Ovary (tissue), 9 donors: ENCODE measurements around the gene DNAH6. TPM values are rescaled to one million over a fixed set of nuclear protein-coding genes. Genes with fewer than 3 reads are reported as not detected.

Experiments
- DNase-seq, 5 donors: peaks; one replicate each; pipeline ENCODE4 v3.0.0-alpha.2; 2019 to 2020
- H3K27ac ChIP-seq, 2 donors: fragments of 200-600 bp; one replicate each; pipeline versions ENCODE4 v1.5.1 to v1.8.0; 2019 to 2022
- H3K27me3 ChIP-seq: fragments of 200-600 bp; one replicate; pipeline ENCODE4 v1.8.0; 2022
- H3K36me3 ChIP-seq: fragments of 200-600 bp; sonication (generic); one replicate; pipeline ENCODE4 v1.5.1; 2019
- H3K4me1 ChIP-seq: one replicate; pipeline ENCODE4 v1.8.1; 2013; ENCODE audit warnings: mild to moderate bottlenecking, moderate library complexity; ENCODE audit not compliant: insufficient read depth
- H3K4me3 ChIP-seq: fragments of 200-600 bp; sonication (generic); one replicate; pipeline ENCODE4 v1.5.1; 2017
- H3K9me3 ChIP-seq, 2 donors: fragments of 200-600 bp in 1 of 2; sonication (generic) in 1 of 2; one replicate each; pipeline versions ENCODE4 v1.5.1 to v1.8.1; 2013 to 2019; ENCODE audit warnings: mild to moderate bottlenecking in 1 of 2, moderate library complexity in 1 of 2
- EP300 ChIP-seq: sonication (generic); formaldehyde crosslinking; IDR thresholded peaks from one replicate; pipeline ENCODE4 v1.6.1; 2017; ENCODE audit warnings: antibody characterized with exemption
- POLR2A ChIP-seq: fragments of 450-650 bp; IDR thresholded peaks from one replicate; pipeline ENCODE4 v1.6.1; 2017; ENCODE audit warnings: antibody characterized with exemption, mild to moderate bottlenecking, moderate library complexity
- WGBS, 3 donors: extraction: QIAGEN DNeasy Blood & Tissue Kit in 1 of 3; methylation state at CpG; one replicate each; pipeline versions ENCODE4 v1.1.5 to v1.1.7; 2013 to 2017; 5-methylcytosine and 5-hydroxymethylcytosine counted together
- intact Hi-C, 4 donors: fragments of 100-400 bp; cut with DNase I; formaldehyde crosslinking; loops; one replicate each; pipeline versions ENCODE4 v1.11.0 to v1.15.1; 2022 to 2023
- polyA plus RNA-seq, 2 donors: library from polyadenylated mRNA; stranded (reverse); fragments of 200-250 nt in 1 of 2; fragments of 350-450 nt in 1 of 2; fragmentation: Illumina TruSeq in 1 of 2; extraction: RNeasy Lipid Tissue Mini Kit (QIAGEN cat#74804) in 1 of 2; gene quantifications; one replicate each; pipeline ENCODE4 v1.2.3, GENCODE V29; 2013 to 2014
- total RNA-seq, 7 donors: library from RNA; depleted of rRNA in 2 of 7; stranded (reverse); fragments of >200 nt in 2 of 7; fragmentation: NEBNext Ultra II Directional in 3 of 7; extraction: Animal tissue kit (Norgen Biotek cat#: 25700) in 3 of 7; gene quantifications; one replicate each; pipeline versions ENCODE4 v1.1.0 to v1.2.4, GENCODE V29; 2016 to 2023
- TF ChIP-seq, protein P1 (sequence below), 3 donors: fragments of 450-650 bp in 2 of 3; fragments of 200-600 bp in 1 of 3; IDR thresholded peaks; one replicate each; pipeline versions ENCODE4 v1.5.1 to v1.8.0; 2016 to 2022; ENCODE audit warnings: antibody characterized with exemption in 3 of 3, mild to moderate bottlenecking in 1 of 3
- donor health status: DM: no; HTN: no; CAD: no; lungs with moderate emphysema.
- donor health status: DM: no; HTN: no; CAD: no.
- donor health status: Bipolar disorder and iron deficiency.
- donor health status: DM: yes; HTN: yes; CAD: no.
- donor health status: DM: no; HTN: no; CAD: no.
- donor health status: DM: yes; HTN: yes; CAD: no.

DNAH6 gene
- total and polyA plus RNA-seq, 9 donors = 0.42 to 14.0 (median 2.4) TPM

- Histone ChIP-seq H3K36me3 (no peaks in the 10 kb centered on the region), H3K27ac (no peak overlapping the region), H3K27me3 (no peaks in the 10 kb centered on the region), H3K4me3 (no peak overlapping the region), H3K9me3 (no peaks in the 10 kb centered on the region), H3K4me1 (peaks cover 2% of the 10 kb centered on the region)
- DNase-seq = no peak
- WGBS, 3 donors = 47 to 51% (median 49%) methylated on average over 5 of the region's 5 CpGs
- TF ChIP-seq, protein P1, sequence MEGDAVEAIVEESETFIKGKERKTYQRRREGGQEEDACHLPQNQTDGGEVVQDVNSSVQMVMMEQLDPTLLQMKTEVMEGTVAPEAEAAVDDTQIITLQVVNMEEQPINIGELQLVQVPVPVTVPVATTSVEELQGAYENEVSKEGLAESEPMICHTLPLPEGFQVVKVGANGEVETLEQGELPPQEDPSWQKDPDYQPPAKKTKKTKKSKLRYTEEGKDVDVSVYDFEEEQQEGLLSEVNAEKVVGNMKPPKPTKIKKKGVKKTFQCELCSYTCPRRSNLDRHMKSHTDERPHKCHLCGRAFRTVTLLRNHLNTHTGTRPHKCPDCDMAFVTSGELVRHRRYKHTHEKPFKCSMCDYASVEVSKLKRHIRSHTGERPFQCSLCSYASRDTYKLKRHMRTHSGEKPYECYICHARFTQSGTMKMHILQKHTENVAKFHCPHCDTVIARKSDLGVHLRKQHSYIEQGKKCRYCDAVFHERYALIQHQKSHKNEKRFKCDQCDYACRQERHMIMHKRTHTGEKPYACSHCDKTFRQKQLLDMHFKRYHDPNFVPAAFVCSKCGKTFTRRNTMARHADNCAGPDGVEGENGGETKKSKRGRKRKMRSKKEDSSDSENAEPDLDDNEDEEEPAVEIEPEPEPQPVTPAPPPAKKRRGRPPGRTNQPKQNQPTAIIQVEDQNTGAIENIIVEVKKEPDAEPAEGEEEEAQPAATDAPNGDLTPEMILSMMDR (IDR thresholded peaks at IDR 0.05) = no peak
- TF ChIP-seq POLR2A = no peak
- no peak for TF ChIP-seq EP300
- intact Hi-C loops = no loop called here
These were observed 170.6 kb downstream of the DNAH6 start for GRCh38 chr2:84686783-84687476.

- Histone ChIP-seq H3K4me3 (no peak overlapping the region), H3K9me3 (no peaks in the 10 kb centered on the region), H3K4me1 (peaks cover 2% of the 10 kb centered on the region), H3K27ac (no peak overlapping the region), H3K27me3 (no peaks in the 10 kb centered on the region), H3K36me3 (no peaks in the 10 kb centered on the region)
- intact Hi-C loops = no loop called here
- no peak for DNase-seq
- 70 to 76% (median 74%) methylated on average over 10 of the region's 10 CpGs for WGBS, 3 donors
- TF ChIP-seq EP300 = no peak
- TF ChIP-seq POLR2A = no peak
These were observed 171.3 kb downstream of the DNAH6 start for GRCh38 chr2:84687498-84688149.

- DNase-seq = no peak
- no peak overlapping the region for H3K4me3 ChIP-seq
- intact Hi-C loops = no loop called here
- no peak overlapping the region for H3K27ac ChIP-seq
- no peaks in the 10 kb centered on the region for H3K9me3 ChIP-seq
- 91 to 94% (median 93%) methylated on average over 3 of the region's 3 CpGs for WGBS, 3 donors
- peaks cover 2% of the 10 kb centered on the region for H3K4me1 ChIP-seq
- H3K27me3 ChIP-seq = no peaks in the 10 kb centered on the region
- TF ChIP-seq, protein P1 (IDR thresholded peaks at IDR 0.05) = no peak
- no peak for TF ChIP-seq EP300
- TF ChIP-seq POLR2A = no peak
- no peaks in the 10 kb centered on the region for H3K36me3 ChIP-seq
These were observed 173.9 kb downstream of the DNAH6 start for GRCh38 chr2:84690225-84690624.

GRCh38 chr2:84694088-84694622 lies 177.9 kb downstream of the DNAH6 start:
- Histone ChIP-seq H3K36me3 (no peaks in the 10 kb centered on the region), H3K27me3 (no peaks in the 10 kb centered on the region), H3K4me1 (no peaks in the 10 kb centered on the region), H3K4me3 (no peak overlapping the region), H3K9me3 (no peaks in the 10 kb centered on the region), H3K27ac (no peak overlapping the region)
- intact Hi-C loops = no loop called here
- TF ChIP-seq, protein P1 (IDR thresholded peaks at IDR 0.05) = no peak
- TF ChIP-seq POLR2A (no peak), EP300 (no peak)
- DNase-seq = no peak
- WGBS, 3 donors = 80 to 88% (median 85%) methylated on average over 6 of the region's 6 CpGs

- DNase-seq = no peak
- Histone ChIP-seq H3K36me3 (no peaks in the 10 kb centered on the region), H3K27me3 (no peaks in the 10 kb centered on the region), H3K9me3 (no peaks in the 10 kb centered on the region), H3K27ac (no peak overlapping the region), H3K4me1 (no peaks in the 10 kb centered on the region), H3K4me3 (no peak overlapping the region)
- intact Hi-C loops = no loop called here
- TF ChIP-seq, protein P1 (IDR thresholded peaks at IDR 0.05) = no peak
- TF ChIP-seq POLR2A (no peak), EP300 (no peak)
- 72 to 80% (median 77%) methylated on average over 2 of the region's 2 CpGs for WGBS, 3 donors
These were observed 181.6 kb downstream of the DNAH6 start for GRCh38 chr2:84697895-84698294.
